Measurements from ENCODE around the gene ANKS1B.

DNA sequence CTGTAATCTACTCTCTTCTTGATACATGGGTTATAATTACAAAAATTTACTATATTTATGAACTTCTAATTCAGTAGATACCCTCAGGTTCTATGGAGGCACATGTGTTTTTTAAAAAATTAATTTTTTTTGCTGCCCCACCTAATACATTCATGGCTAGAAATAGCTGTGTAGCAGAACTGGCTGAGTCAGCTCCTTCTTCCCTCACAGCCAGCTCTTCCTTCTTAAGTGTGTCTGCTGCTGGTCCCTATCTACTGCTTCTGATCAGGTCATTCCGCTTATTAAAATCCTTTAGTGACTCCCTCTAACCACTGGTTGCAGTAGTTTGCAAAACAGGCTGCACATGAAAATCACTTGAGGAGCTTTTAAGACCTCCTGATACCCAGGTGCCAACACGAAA is 939.6 kb downstream of the ANKS1B start:
- TF ChIP-seq, protein P1, sequence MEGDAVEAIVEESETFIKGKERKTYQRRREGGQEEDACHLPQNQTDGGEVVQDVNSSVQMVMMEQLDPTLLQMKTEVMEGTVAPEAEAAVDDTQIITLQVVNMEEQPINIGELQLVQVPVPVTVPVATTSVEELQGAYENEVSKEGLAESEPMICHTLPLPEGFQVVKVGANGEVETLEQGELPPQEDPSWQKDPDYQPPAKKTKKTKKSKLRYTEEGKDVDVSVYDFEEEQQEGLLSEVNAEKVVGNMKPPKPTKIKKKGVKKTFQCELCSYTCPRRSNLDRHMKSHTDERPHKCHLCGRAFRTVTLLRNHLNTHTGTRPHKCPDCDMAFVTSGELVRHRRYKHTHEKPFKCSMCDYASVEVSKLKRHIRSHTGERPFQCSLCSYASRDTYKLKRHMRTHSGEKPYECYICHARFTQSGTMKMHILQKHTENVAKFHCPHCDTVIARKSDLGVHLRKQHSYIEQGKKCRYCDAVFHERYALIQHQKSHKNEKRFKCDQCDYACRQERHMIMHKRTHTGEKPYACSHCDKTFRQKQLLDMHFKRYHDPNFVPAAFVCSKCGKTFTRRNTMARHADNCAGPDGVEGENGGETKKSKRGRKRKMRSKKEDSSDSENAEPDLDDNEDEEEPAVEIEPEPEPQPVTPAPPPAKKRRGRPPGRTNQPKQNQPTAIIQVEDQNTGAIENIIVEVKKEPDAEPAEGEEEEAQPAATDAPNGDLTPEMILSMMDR (IDR thresholded peaks at IDR 0.05) = no peak
- no peak for TF ChIP-seq POLR2A (IDR thresholded peaks at IDR 0.05)
